ENCODE results near the gene IL1F10.
A peak's percentile ranks its signal among the peaks of the same experiment; 100 is the strongest.

IL1F10 gene

DNA sequence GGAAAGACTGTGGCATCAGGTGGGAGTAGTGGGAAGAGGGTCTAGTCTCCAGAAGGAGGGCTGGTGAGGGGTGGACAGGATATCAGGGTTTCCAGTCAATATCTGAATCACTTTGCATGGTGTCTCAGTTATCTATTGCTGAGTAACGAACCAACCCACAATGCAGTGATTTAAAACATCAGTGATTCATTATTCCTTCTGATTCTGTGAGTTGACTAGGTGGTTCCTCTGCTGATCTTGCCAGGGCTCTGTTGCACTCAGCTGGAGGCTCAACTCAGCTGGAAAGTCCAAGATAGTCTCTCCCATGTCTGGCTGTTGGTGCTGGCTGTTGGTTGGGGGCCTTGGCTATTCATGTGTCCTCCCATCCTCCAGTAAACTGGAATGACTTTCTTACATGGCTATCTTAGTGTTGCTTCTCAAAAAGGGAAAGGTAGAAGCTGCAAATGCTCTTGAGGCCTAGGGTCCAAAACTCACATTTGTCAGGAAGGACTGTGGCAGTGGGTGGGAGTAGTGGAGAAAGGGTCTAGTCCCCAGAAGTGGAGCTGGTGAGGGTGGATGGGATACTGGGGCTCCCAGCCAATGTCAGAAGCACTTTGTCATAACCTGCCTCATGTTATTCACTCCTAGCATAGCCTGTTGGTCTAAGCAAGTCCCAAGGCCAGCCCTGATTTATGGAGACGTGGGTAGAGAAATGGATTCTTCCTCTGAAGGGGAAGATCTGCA is 13.9 kb downstream of the IL1F10 start:
- peaks cover 33% of the 10 kb centered on the region for H3K4me1 ChIP-seq (ENCODE audit: insufficient read depth, poor library complexity, severe bottlenecking)
- H3K27ac ChIP-seq (ENCODE audit: poor library complexity, severe bottlenecking): no peak overlapping the region
- TF ChIP-seq, protein P1, sequence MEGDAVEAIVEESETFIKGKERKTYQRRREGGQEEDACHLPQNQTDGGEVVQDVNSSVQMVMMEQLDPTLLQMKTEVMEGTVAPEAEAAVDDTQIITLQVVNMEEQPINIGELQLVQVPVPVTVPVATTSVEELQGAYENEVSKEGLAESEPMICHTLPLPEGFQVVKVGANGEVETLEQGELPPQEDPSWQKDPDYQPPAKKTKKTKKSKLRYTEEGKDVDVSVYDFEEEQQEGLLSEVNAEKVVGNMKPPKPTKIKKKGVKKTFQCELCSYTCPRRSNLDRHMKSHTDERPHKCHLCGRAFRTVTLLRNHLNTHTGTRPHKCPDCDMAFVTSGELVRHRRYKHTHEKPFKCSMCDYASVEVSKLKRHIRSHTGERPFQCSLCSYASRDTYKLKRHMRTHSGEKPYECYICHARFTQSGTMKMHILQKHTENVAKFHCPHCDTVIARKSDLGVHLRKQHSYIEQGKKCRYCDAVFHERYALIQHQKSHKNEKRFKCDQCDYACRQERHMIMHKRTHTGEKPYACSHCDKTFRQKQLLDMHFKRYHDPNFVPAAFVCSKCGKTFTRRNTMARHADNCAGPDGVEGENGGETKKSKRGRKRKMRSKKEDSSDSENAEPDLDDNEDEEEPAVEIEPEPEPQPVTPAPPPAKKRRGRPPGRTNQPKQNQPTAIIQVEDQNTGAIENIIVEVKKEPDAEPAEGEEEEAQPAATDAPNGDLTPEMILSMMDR (IDR thresholded peaks at IDR 0.05; ENCODE audit: poor library complexity, severe bottlenecking): no peak
- no peaks in the 10 kb centered on the region for H3K27me3 ChIP-seq (ENCODE audit: insufficient read depth, poor library complexity, severe bottlenecking)
- ATAC-seq (ENCODE audit: low read depth) (no peak), DNase-seq (ENCODE audit: low spot score) (no peak)
- no peak overlapping the region for H3K4me3 ChIP-seq (ENCODE audit: severe bottlenecking)
- no peaks in the 10 kb centered on the region for H3K9me3 ChIP-seq (ENCODE audit: severe bottlenecking)
- no peaks in the 10 kb centered on the region for H3K36me3 ChIP-seq (ENCODE audit: low read depth)

DNA sequence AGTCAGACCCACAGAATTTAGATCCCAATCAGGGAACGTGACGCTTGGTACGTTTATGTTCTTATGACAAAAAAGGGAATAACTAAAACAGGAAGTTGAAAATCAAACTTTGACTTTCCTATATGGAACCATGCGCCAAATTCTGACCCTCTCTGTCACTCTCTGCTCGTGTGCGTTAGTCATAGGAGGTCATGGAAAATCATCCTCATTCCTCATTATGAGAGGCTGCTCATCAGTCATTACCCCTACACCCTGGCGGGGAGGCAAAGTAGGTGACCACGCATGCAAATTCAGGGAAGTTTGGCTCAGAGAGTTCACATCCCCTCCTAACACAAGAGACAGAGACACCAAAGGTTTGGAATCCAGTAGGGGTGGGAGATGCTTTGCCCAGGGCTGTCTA is 15.5 kb downstream of the IL1F10 start:
- Histone ChIP-seq H3K36me3 (ENCODE audit: low read depth) (no peaks in the 10 kb centered on the region), H3K4me1 (ENCODE audit: insufficient read depth, poor library complexity, severe bottlenecking) (peaks cover 23% of the 10 kb centered on the region), H3K27me3 (ENCODE audit: insufficient read depth, poor library complexity, severe bottlenecking) (no peaks in the 10 kb centered on the region), H3K4me3 (ENCODE audit: severe bottlenecking) (no peak overlapping the region), H3K9me3 (ENCODE audit: severe bottlenecking) (no peaks in the 10 kb centered on the region), H3K27ac (ENCODE audit: poor library complexity, severe bottlenecking) (no peak overlapping the region)
- no peak for DNase-seq (ENCODE audit: low spot score)
- ATAC-seq (ENCODE audit: low read depth): no peak
- TF ChIP-seq, protein P1 (IDR thresholded peaks at IDR 0.05; ENCODE audit: poor library complexity, severe bottlenecking): no peak

DNA sequence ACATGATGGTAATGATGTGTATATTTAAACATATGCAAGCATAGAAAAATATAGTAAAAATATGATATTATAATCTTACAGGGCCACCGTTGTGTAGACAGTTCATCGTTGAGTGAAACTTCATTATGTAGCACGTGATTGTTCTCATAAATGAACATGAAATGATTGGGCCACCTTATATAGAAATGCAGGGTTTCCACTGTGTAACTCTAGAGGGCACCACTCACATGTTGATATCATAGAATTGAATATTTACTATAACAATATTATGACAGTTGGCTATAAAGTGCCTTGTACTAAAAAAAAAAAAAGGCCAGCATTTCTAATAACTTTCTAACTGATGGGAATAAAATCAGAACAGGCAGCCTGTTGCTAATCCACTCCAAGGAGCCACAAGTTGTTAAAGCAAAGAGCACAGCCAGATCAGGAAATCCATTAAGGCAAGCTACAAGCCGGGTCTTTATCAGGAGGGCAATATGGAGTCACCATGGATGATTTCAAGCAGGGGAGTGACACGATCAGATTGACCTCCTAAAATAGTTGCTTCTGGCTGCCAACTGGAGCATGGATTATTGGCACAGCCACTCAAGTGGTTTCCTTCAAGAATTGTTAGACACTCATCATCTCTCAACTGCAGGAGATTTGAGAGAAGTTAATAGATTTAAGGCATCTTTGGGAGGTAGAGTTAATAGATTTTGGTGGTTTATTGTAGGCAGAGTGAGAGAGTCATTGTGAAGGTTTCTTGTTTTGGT is 16.7 kb downstream of the IL1F10 start:
- Histone ChIP-seq H3K4me3 (ENCODE audit: severe bottlenecking) (no peak overlapping the region), H3K27ac (ENCODE audit: poor library complexity, severe bottlenecking) (no peak overlapping the region), H3K27me3 (ENCODE audit: insufficient read depth, poor library complexity, severe bottlenecking) (no peaks in the 10 kb centered on the region), H3K4me1 (ENCODE audit: insufficient read depth, poor library complexity, severe bottlenecking) (peaks cover 13% of the 10 kb centered on the region), H3K36me3 (ENCODE audit: low read depth) (no peaks in the 10 kb centered on the region), H3K9me3 (ENCODE audit: severe bottlenecking) (no peaks in the 10 kb centered on the region)
- DNase-seq (ENCODE audit: low spot score): no peak
- no peak for ATAC-seq (ENCODE audit: low read depth)
- TF ChIP-seq, protein P1 (IDR thresholded peaks at IDR 0.05; ENCODE audit: poor library complexity, severe bottlenecking): peak; percentile 64

DNA sequence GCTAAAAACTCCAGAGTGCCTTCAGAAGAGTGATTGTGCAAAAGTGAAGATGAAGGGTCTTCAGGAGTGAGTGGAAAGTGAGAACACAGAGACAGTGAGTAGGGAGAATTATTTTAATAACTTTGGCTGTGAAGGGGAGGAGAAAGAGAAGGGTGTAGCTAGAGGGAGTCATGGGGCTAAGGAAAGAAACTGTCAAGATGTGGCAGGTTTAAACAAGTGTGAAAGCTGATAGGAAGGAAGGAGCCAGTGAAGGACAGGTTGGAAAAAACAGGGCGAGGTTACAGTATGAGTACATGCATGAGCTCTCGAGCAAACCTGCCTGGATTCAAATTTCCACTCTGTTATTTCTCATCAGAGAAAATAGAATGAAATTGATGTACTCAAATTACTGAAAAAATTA is 17.8 kb downstream of the IL1F10 start:
- Histone ChIP-seq H3K9me3 (ENCODE audit: severe bottlenecking) (no peaks in the 10 kb centered on the region), H3K27me3 (ENCODE audit: insufficient read depth, poor library complexity, severe bottlenecking) (no peaks in the 10 kb centered on the region), H3K36me3 (ENCODE audit: low read depth) (no peaks in the 10 kb centered on the region), H3K4me1 (ENCODE audit: insufficient read depth, poor library complexity, severe bottlenecking) (peaks cover 8% of the 10 kb centered on the region), H3K27ac (ENCODE audit: poor library complexity, severe bottlenecking) (no peak overlapping the region), H3K4me3 (ENCODE audit: severe bottlenecking) (no peak overlapping the region)
- ATAC-seq (ENCODE audit: low read depth) (peak; percentile 90), DNase-seq (ENCODE audit: low spot score) (no peak)
- TF ChIP-seq, protein P1 (IDR thresholded peaks at IDR 0.05; ENCODE audit: poor library complexity, severe bottlenecking): no peak
